HepG2 (cell line): ENCODE data around the gene SPPL3. TPM values are rescaled to one million over a fixed set of nuclear protein-coding genes. Genes with fewer than 3 reads are reported as not detected.

Experiments used
- ATAC-seq: fragments of 200-7000 bp; cut with Tn5 transposase; 3 replicates; pipeline ENCODE4 v1.9.1; 2020; ENCODE audit warnings: mild to moderate bottlenecking, moderate library complexity
- BruUV-seq: library from RNA; stranded (reverse); fragments of 400-500 nt; replicated peaks from 2 replicates; lab custom pipeline; 2021; lab: Mats Ljungman, UMichigan
- CTCF ChIA-PET: fragments of 300-600 bp; formaldehyde crosslinking; extraction: SDS; loops from one replicate; lab custom pipeline; 2021; ENCODE audit warnings: low total read pairs, inconsistent platforms, low intra/inter-chr PET ratio; lab: Yijun Ruan, JAX
- POLR2A ChIA-PET: fragments of 350-600 bp; sonication (Branson Sonifier 250); formaldehyde crosslinking; loops from one replicate; lab custom pipeline; 2020; ENCODE audit warnings: antibody characterized with exemption, inconsistent platforms; lab: Yijun Ruan, JAX
- DNase-seq: peaks from one replicate; pipeline ENCODE4 v3.0.0-alpha.2; 2015; ENCODE audit warnings: low spot score
- FAIRE-seq: peaks from 3 replicates; lab custom pipeline; 2011; peaks lifted over from hg19 to GRCh38; lab: Jason Lieb, UNC
- H2AFZ ChIP-seq: one replicate; pipeline ENCODE4 v1.6.1; 2011; ENCODE audit warnings: low read length, inconsistent platforms
- H3K27ac ChIP-seq: fragments of 300-600 bp; 3 replicates; pipeline ENCODE4 v1.8.0; 2011; ENCODE audit warnings: mixed run types, mild to moderate bottlenecking, mixed read lengths, low read length, inconsistent platforms; ENCODE audit not compliant: insufficient read depth; ENCODE audit errors: extremely low read length
- H3K27me3 ChIP-seq, 2 experiments: fragments of 200-600 bp in 1 of 2; 2 replicates in 1 of 2; 3 replicates in 1 of 2; pipeline versions ENCODE4 v1.6.0 to v1.8.0; 2011; ENCODE audit warnings: low read length in 2 of 2, mild to moderate bottlenecking in 2 of 2, moderate library complexity in 2 of 2, inconsistent platforms in 1 of 2; ENCODE audit not compliant: insufficient read depth in 2 of 2, control insufficient read depth in 1 of 2
- H3K36me3 ChIP-seq, 2 experiments: fragments of 200-600 bp in 1 of 2; replicated peaks in 1 of 2; 2 replicates in 1 of 2; 3 replicates in 1 of 2; pipeline versions ENCODE4 v1.5.1 to v1.8.0; 2011; ENCODE audit warnings: low read length in 2 of 2, inconsistent platforms in 1 of 2; ENCODE audit not compliant: insufficient read depth in 2 of 2, control insufficient read depth in 1 of 2
- H3K4me1 ChIP-seq: 2 replicates; pipeline ENCODE4 v1.5.1; 2012; ENCODE audit warnings: low read length, inconsistent platforms; ENCODE audit not compliant: insufficient read depth
- H3K4me2 ChIP-seq: 2 replicates; pipeline ENCODE4 v1.6.0; 2011; ENCODE audit warnings: low read depth, low read length, inconsistent platforms
- H3K4me3 ChIP-seq, 3 experiments: fragments of 200-600 bp in 1 of 3; sonication (generic), shearing (Covaris generic) in 1 of 3; replicated peaks in 1 of 3; 2 replicates each; pipeline ENCODE4 v1.5.1; 2011 to 2016; ENCODE audit warnings: low read length in 3 of 3, inconsistent platforms in 2 of 3, low read depth in 2 of 3, mild to moderate bottlenecking in 2 of 3, control low read depth in 1 of 3, mixed read lengths in 1 of 3; ENCODE audit not compliant: insufficient read depth in 1 of 3
- H3K79me2 ChIP-seq: one replicate; pipeline ENCODE4 v1.6.1; 2011; ENCODE audit warnings: low read length, inconsistent platforms; ENCODE audit not compliant: insufficient read depth
- H3K9ac ChIP-seq: 2 replicates; pipeline ENCODE4 v1.6.0; 2011; ENCODE audit warnings: mild to moderate bottlenecking, low read depth, low read length, inconsistent platforms; ENCODE audit not compliant: insufficient read depth
- H3K9me3 ChIP-seq: 2 replicates; pipeline ENCODE4 v1.5.1; 2012; ENCODE audit warnings: mild to moderate bottlenecking, low read length
- H4K20me1 ChIP-seq: 2 replicates; pipeline ENCODE4 v1.6.0; 2011; ENCODE audit warnings: inconsistent platforms, mild to moderate bottlenecking, low read length, moderate library complexity; ENCODE audit not compliant: insufficient read depth
- FOXA1 ChIP-seq, 2 experiments: fragments of 450-650 bp in 1 of 2; sonication (generic) in 1 of 2; formaldehyde crosslinking in 1 of 2; IDR thresholded peaks; 2 replicates each; pipeline versions ENCODE4 v1.4.0 to v1.6.1; 2016 to 2020; ENCODE audit warnings: missing genetic modification reagents in 1 of 2
- GTF3A ChIP-seq: sonication (generic); formaldehyde crosslinking; conservative IDR thresholded peaks from 2 replicates; pipeline ENCODE4 v1.4.0; 2020; ENCODE audit warnings: mild to moderate bottlenecking, missing genetic modification reagents
- HNF1A ChIP-seq, 2 experiments: sonication (generic) in 1 of 2; formaldehyde crosslinking in 1 of 2; IDR thresholded peaks; 2 replicates each; pipeline versions ENCODE4 v1.4.0 to v1.6.1; 2016 to 2020; ENCODE audit warnings: borderline replicate concordance in 1 of 2, low read depth in 1 of 2, mild to moderate bottlenecking in 1 of 2, missing genetic modification reagents in 1 of 2
- KLF15 ChIP-seq: sonication (generic); formaldehyde crosslinking; IDR thresholded peaks from 2 replicates; pipeline ENCODE4 v1.8.1; 2023; ENCODE audit warnings: borderline replicate concordance, mild to moderate bottlenecking, inconsistent platforms, missing genetic modification reagents, mixed read lengths
- TFAP4 ChIP-seq: sonication (generic); IDR thresholded peaks from 2 replicates; pipeline ENCODE4 v1.6.1; 2016; ENCODE audit warnings: low read depth, borderline replicate concordance
- WGBS: methylation state at CpG from one replicate; pipeline ENCODE4 v1.1.6; 2017; ENCODE audit warnings: low lambda C conversion rate; 5-methylcytosine and 5-hydroxymethylcytosine counted together
- in situ Hi-C: cut with HindIII; loops from 2 replicates; pipeline ENCODE4 v1.10.0; 2017; ENCODE audit warnings: low pct_unique_long_range_greater_than_20kb; ENCODE audit not compliant: extremely low pct_ligation_motif_present
- intact Hi-C: fragments of 100-400 bp; cut with micrococcal nuclease; formaldehyde crosslinking; loops from one replicate; pipeline ENCODE4 v1.10.0; 2022; ENCODE audit not compliant: unreplicated experiment
- polyA plus RNA-seq, 8 experiments: library from polyadenylated mRNA; depleted of rRNA in 3 of 8; stranded (reverse) in 7 of 8; unstranded in 1 of 8; fragments of >200 nt; fragmentation: Illumina TruSeq in 4 of 8; extraction: Trizol in 4 of 8; gene quantifications; 2 replicates each; pipeline versions ENCODE4 v1.2.1 to v1.2.3, GENCODE V29; 2011 to 2016; ENCODE audit warnings: low read depth in 4 of 8, missing spikeins in 1 of 8, mixed read lengths in 1 of 8; ENCODE audit not compliant: insufficient read depth in 1 of 8
- total RNA-seq, 5 experiments: library from RNA; depleted of rRNA; stranded (reverse); fragments of >200 nt; fragmentation: Illumina TruSeq; extraction: Trizol; gene quantifications; 2 replicates each; pipeline ENCODE4 v1.2.3, GENCODE V29; 2016; ENCODE audit warnings: low read depth in 1 of 5

The SPPL3 gene
- total and polyA plus RNA-seq, 2 of the 13 experiments (the other 11 are each of a cell fraction or from before 2014, with no cell fraction given): 8.9 to 9.1 TPM

GRCh38 chr12:120719496-120720233, 184.5 kb downstream of the SPPL3 start:
- CTCF ChIA-PET: no interaction called here
- H4K20me1 ChIP-seq: no peaks in the 10 kb centered on the region
- FAIRE-seq (no peak), ATAC-seq (peak; percentile 52; the same call in 2 of the 3 replicates), DNase-seq (no peak)
- H3K9me3 ChIP-seq: no peaks in the 10 kb centered on the region
- H3K4me2 ChIP-seq: peak overlapping the region; percentile 46
- TF ChIP-seq HNF1A (IDR thresholded peaks at IDR 0.05; ENCODE audit: low read depth) (0 out of 2 replicates have a peak, but pooled peaks have one; percentile 2), HNF1A (CRISPR knock-in tag; IDR thresholded peaks at IDR 0.05; ENCODE audit: borderline replicate concordance) (no peak), TFAP4 (peak; percentile 40; the same call in 1 of the 2 replicates), FOXA1 (IDR thresholded peaks at IDR 0.05) (no peak), FOXA1 (CRISPR knock-in tag; IDR thresholded peaks at IDR 0.05) (0 out of 2 replicates have a peak, but pooled peaks have one; percentile 6), KLF15 (no peak), GTF3A (no peak)
- POLR2A ChIA-PET: no interaction called here
- intact Hi-C loops (no loop called here), in situ Hi-C loops (no loop called here)
- H3K27ac ChIP-seq: peak overlapping the region; percentile 40
- peaks cover 23% of the 10 kb centered on the region for H3K4me1 ChIP-seq
- H2AFZ ChIP-seq: no peak overlapping the region
- H3K79me2 ChIP-seq: no peaks in the 10 kb centered on the region
- peaks cover 7 to 59% of the 10 kb centered on the region in 2 experiments for H3K36me3 ChIP-seq
- H3K4me3 ChIP-seq: peak overlapping the region in 1 of 3 experiments; percentile 7; a peak in 1 of 6 replicates
- BruUV-seq: no TSS peak
- no peak overlapping the region for H3K9ac ChIP-seq
- 96% methylated on average over 11 of the region's 11 CpGs for WGBS
- H3K27me3 ChIP-seq: no peaks in the 10 kb centered on the region
